ENCODE results near the gene PLEKHM3. TPM values are rescaled to one million over a fixed set of nuclear protein-coding genes. Genes with fewer than 3 reads are reported as not detected.

The PLEKHM3 gene
- total and polyA plus RNA-seq, 2 of the 13 experiments (the other 11 are each of a cell fraction or from before 2014, with no cell fraction given) = 4.5 to 4.7 TPM

DNA sequence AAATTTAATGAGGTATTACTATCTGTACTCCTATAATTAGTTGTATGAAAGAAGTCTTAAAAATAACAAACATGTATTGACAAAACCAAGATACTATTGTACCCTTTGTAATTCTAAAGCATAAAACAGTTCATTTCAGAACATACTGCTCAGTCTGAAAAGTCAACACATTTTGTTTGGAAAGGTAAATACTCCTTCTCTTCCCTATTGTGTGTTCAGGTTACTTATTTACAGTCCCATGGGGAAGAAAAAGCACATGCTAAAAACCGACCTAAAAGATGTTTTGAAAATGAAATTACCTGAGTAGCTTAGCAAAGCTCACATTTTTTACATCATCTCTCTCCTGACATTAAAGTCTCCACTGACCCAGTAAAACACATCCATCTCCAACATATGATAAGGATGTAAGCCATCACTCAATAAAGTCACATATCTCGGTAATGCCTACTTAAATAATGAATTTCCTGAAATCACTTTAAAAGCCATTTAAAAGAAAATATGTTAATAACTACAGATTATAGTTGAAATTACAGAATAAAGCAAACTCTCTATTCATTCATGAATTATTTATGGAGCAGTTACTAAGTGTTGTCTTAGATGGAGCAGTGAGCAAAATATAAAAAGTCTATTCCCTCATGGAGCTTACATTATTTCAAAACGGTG lies 180.0 kb downstream of the PLEKHM3 start (continued):
- TF ChIP-seq, protein P1, sequence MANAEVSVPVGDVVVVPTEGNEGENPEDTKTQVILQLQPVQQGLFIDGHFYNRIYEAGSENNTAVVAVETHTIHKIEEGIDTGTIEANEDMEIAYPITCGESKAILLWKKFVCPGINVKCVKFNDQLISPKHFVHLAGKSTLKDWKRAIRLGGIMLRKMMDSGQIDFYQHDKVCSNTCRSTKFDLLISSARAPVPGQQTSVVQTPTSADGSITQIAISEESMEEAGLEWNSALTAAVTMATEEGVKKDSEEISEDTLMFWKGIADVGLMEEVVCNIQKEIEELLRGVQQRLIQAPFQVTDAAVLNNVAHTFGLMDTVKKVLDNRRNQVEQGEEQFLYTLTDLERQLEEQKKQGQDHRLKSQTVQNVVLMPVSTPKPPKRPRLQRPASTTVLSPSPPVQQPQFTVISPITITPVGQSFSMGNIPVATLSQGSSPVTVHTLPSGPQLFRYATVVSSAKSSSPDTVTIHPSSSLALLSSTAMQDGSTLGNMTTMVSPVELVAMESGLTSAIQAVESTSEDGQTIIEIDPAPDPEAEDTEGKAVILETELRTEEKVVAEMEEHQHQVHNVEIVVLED (CRISPR knock-in tag; IDR thresholded peaks at IDR 0.05; ENCODE audit: borderline replicate concordance) = no peak
- TF ChIP-seq HMG20B (CRISPR knock-in tag; conservative IDR thresholded peaks at IDR 0.05) (no peak), GLI4 (CRISPR knock-in tag; IDR thresholded peaks at IDR 0.05; ENCODE audit: borderline replicate concordance) (no peak), KDM5A (IDR thresholded peaks at IDR 0.05; ENCODE audit: borderline replicate concordance, low read length) (peak; percentile 51; the same call in 1 of the 2 replicates), ZNF24 (IDR thresholded peaks at IDR 0.05) (peak; percentile 45; the same call in 1 of the 2 replicates), ATF6 (CRISPR knock-in tag; conservative IDR thresholded peaks at IDR 0.05) (0 out of 2 replicates have a peak, but pooled peaks have one; percentile 44), TERF1 (CRISPR knock-in tag; IDR thresholded peaks at IDR 0.05) (no peak), MIER3 (CRISPR knock-in tag; IDR thresholded peaks at IDR 0.05; ENCODE audit: borderline replicate concordance) (peak; percentile 73; the same call in 1 of the 2 replicates), ZNF550 (CRISPR knock-in tag; IDR thresholded peaks at IDR 0.05; ENCODE audit: borderline replicate concordance) (no peak), ZNF839 (CRISPR knock-in tag; IDR thresholded peaks at IDR 0.05; ENCODE audit: borderline replicate concordance) (no peak), PAWR (CRISPR knock-in tag; IDR thresholded peaks at IDR 0.05; ENCODE audit: borderline replicate concordance) (no peak), MED1 (CRISPR knock-in tag; IDR thresholded peaks at IDR 0.05) (peak; percentile 92), RARG (CRISPR knock-in tag; IDR thresholded peaks at IDR 0.05; ENCODE audit: low read depth) (no peak), ZNF557 (CRISPR knock-in tag; IDR thresholded peaks at IDR 0.05) (no peak), CENPT (CRISPR knock-in tag; IDR thresholded peaks at IDR 0.05; ENCODE audit: low read depth) (no peak)
- TF ChIP-seq, protein P2, sequence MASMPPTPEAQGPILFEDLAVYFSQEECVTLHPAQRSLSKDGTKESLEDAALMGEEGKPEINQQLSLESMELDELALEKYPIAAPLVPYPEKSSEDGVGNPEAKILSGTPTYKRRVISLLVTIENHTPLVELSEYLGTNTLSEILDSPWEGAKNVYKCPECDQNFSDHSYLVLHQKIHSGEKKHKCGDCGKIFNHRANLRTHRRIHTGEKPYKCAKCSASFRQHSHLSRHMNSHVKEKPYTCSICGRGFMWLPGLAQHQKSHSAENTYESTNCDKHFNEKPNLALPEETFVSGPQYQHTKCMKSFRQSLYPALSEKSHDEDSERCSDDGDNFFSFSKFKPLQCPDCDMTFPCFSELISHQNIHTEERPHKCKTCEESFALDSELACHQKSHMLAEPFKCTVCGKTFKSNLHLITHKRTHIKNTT (CRISPR knock-in tag; IDR thresholded peaks at IDR 0.05) = no peak
- TF ChIP-seq, protein P3, sequence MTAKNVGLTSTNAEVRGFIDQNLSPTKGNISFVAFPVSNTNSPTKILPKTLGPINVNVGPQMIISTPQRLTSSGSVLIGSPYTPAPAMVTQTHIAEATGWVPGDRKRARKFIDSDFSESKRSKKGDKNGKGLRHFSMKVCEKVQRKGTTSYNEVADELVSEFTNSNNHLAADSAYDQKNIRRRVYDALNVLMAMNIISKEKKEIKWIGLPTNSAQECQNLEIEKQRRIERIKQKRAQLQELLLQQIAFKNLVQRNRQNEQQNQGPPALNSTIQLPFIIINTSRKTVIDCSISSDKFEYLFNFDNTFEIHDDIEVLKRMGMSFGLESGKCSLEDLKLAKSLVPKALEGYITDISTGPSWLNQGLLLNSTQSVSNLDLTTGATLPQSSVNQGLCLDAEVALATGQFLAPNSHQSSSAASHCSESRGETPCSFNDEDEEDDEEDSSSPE (CRISPR knock-in tag; IDR thresholded peaks at IDR 0.05) = no peak
- TF ChIP-seq, protein P4, sequence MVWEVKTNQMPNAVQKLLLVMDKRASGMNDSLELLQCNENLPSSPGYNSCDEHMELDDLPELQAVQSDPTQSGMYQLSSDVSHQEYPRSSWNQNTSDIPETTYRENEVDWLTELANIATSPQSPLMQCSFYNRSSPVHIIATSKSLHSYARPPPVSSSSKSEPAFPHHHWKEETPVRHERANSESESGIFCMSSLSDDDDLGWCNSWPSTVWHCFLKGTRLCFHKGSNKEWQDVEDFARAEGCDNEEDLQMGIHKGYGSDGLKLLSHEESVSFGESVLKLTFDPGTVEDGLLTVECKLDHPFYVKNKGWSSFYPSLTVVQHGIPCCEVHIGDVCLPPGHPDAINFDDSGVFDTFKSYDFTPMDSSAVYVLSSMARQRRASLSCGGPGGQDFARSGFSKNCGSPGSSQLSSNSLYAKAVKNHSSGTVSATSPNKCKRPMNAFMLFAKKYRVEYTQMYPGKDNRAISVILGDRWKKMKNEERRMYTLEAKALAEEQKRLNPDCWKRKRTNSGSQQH (CRISPR knock-in tag; IDR thresholded peaks at IDR 0.05; ENCODE audit: low read depth) = peak; percentile 26; the same call in 1 of the 2 replicates

Data from HepG2 (cell line).